ENCODE results near the gene ATXN1. TPM values are rescaled to one million over a fixed set of nuclear protein-coding genes. Genes with fewer than 3 reads are reported as not detected.

ATXN1 gene
- total RNA-seq, 2 donors from 2014 or later, result 121 to 135 TPM

- ATAC-seq, result no peak
- H3K9me3 ChIP-seq (ENCODE audit: control insufficient read depth, low read length, poor library complexity, severe bottlenecking), result no peaks in the 10 kb centered on the region
- Mint-ChIP-seq H3K27ac (no peak overlapping the region), H3K36me3 (ENCODE audit: low read depth) (peaks cover 5% of the 10 kb centered on the region), H3K27me3 (peaks cover 19% of the 10 kb centered on the region), H3K4me3 (no peak overlapping the region), H3K4me1 (peaks cover 6% of the 10 kb centered on the region)
- DNase-seq, result no peak
These were observed 15.2 kb upstream of the ATXN1 start for GRCh38 chr6:16776394-16777017.

DNA sequence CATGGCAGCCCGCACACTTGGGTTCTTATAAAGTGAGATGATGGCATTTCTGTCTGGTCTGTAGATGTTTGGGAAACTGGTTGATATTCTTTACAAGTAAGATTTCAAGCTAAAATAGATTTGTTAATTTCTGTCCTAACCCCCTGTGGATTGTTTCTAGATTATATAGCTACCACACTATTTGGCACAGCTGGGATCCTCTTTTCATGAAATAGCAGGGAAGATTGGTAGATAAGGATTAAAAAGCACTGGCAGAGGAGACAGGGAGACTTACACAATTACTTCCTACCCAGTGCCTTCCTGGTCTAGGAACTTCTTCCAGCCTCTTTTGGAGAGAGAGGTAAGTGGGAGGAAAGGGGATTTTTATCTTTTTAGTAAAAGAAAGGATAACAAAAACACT is 13.2 kb upstream of the ATXN1 start:
- no peak for DNase-seq
- peaks cover 5% of the 10 kb centered on the region for H3K36me3 Mint-ChIP-seq (ENCODE audit: low read depth)

DNA sequence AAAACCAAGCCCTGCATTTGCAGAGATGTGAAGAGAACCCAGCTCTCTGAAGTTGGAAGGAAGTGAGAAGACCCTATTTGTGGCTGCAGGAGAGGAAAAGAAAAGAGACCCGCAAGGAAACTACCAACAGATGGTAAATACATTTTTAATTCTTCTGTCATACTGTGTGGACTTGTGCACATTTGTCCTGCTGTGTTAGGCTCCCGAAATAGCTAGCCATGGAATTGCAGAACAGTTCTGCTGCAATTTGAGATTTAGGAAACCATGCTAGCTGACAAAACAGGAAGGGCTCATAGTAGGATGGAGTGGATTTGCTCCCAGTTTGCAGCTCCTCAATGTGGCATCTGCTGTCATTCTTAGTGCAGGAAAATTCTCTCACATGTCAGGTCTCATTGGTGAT is 12.1 kb upstream of the ATXN1 start:
- peaks cover 28% of the 10 kb centered on the region for H3K4me1 Mint-ChIP-seq
- H3K9me3 ChIP-seq (ENCODE audit: control insufficient read depth, low read length, poor library complexity, severe bottlenecking), result no peaks in the 10 kb centered on the region
- no peak overlapping the region for H3K27ac Mint-ChIP-seq
- H3K36me3 Mint-ChIP-seq (ENCODE audit: low read depth), result peaks cover 5% of the 10 kb centered on the region
- H3K27me3 Mint-ChIP-seq, result peaks cover 6% of the 10 kb centered on the region
- no peak for DNase-seq
- no peak overlapping the region for H3K4me3 Mint-ChIP-seq
- ATAC-seq, result no peak

More for the DNA sequence above, 13.2 kb upstream of the ATXN1 start:
- Mint-ChIP-seq H3K4me3 (no peak overlapping the region), H3K4me1 (peaks cover 19% of the 10 kb centered on the region), H3K27me3 (peaks cover 9% of the 10 kb centered on the region), H3K27ac (no peak overlapping the region)
- ATAC-seq, result no peak
- H3K9me3 ChIP-seq (ENCODE audit: control insufficient read depth, low read length, poor library complexity, severe bottlenecking), result no peaks in the 10 kb centered on the region

DNA sequence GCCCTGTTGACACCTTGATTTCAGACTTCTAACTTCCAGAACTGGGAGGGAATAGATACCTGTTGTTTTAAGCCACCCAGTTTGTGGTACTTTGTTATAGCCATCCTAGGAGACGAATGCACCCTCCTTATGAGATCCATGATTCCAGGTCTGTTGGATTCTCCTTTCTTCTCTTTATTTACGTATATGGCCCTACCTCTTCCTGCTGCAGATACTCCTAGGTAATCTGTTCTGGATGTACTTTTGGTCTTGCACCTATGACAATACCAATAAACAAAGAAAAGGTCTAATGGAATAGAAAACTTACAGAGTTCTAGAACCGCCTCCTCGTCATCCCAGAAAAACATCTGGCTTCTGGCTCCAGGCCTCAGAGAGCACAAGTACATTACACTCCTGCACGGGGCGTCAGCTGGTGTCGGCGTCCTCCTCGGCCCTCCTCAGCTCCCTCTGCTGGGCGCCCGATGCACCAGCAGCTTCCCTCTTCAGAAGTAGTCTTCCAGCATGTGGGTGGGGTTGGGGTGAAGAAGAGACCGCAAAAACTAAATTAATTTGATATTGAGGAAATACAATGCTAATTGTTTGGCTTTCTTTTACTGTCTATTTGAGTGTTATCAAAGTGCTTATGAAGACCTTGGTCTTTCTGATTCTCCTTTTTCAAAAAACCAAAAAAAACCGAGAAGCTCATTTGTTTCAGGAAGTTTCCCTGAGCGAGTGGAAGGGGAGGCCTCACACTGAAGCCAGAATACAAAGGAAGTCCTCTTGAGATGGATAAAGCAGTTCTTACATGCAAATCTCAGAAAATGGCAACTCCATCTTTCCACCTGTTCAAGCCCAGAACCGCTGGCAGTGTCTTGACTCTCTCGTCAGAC is 9.7 kb upstream of the ATXN1 start:
- H3K36me3 Mint-ChIP-seq (ENCODE audit: low read depth), result peaks cover 3% of the 10 kb centered on the region
- no peak overlapping the region for H3K27ac Mint-ChIP-seq
- DNase-seq, result peak; percentile 70 to 73 (median 73)
- no peaks in the 10 kb centered on the region for H3K9me3 ChIP-seq (ENCODE audit: control insufficient read depth, low read length, poor library complexity, severe bottlenecking)
- peak overlapping the region; percentile 66 for H3K4me3 Mint-ChIP-seq
- peak; percentile 96 for ATAC-seq
- no peaks in the 10 kb centered on the region for H3K27me3 Mint-ChIP-seq
- H3K4me1 Mint-ChIP-seq, result peaks cover 32% of the 10 kb centered on the region

- Mint-ChIP-seq H3K4me3 (no peak overlapping the region), H3K27ac (no peak overlapping the region)
These were observed 8.7 kb upstream of the ATXN1 start for GRCh38 chr6:16769986-16770376.

GRCh38 chr6:16769131-16769985 is 8.1 kb upstream of the ATXN1 start:
- H3K9me3 ChIP-seq (ENCODE audit: control insufficient read depth, low read length, poor library complexity, severe bottlenecking), result no peaks in the 10 kb centered on the region
- Mint-ChIP-seq H3K27ac (peak overlapping the region; percentile 41), H3K36me3 (ENCODE audit: low read depth) (peaks cover 3% of the 10 kb centered on the region), H3K4me3 (peak overlapping the region; percentile 21), H3K27me3 (no peaks in the 10 kb centered on the region), H3K4me1 (peaks cover 41% of the 10 kb centered on the region)
- ATAC-seq, result peak; percentile 73
- DNase-seq, result peak; percentile 9 to 47 (median 19)

More at GRCh38 chr6:16769986-16770376, 8.7 kb upstream of the ATXN1 start:
- peaks cover 35% of the 10 kb centered on the region for H3K4me1 Mint-ChIP-seq
- no peaks in the 10 kb centered on the region for H3K27me3 Mint-ChIP-seq
- ATAC-seq, result no peak
- H3K9me3 ChIP-seq (ENCODE audit: control insufficient read depth, low read length, poor library complexity, severe bottlenecking), result no peaks in the 10 kb centered on the region
- DNase-seq, result no peak
- H3K36me3 Mint-ChIP-seq (ENCODE audit: low read depth), result peaks cover 3% of the 10 kb centered on the region

GRCh38 chr6:16768477-16768830 is 7.2 kb upstream of the ATXN1 start:
- Mint-ChIP-seq H3K36me3 (ENCODE audit: low read depth) (peaks cover 3% of the 10 kb centered on the region), H3K27me3 (no peaks in the 10 kb centered on the region), H3K4me1 (peaks cover 47% of the 10 kb centered on the region), H3K4me3 (no peak overlapping the region), H3K27ac (peak overlapping the region; percentile 39)
- ATAC-seq, result no peak
- DNase-seq, result no peak
- no peaks in the 10 kb centered on the region for H3K9me3 ChIP-seq (ENCODE audit: control insufficient read depth, low read length, poor library complexity, severe bottlenecking)

GRCh38 chr6:16767765-16768476 is 6.7 kb upstream of the ATXN1 start:
- no peaks in the 10 kb centered on the region for H3K9me3 ChIP-seq (ENCODE audit: control insufficient read depth, low read length, poor library complexity, severe bottlenecking)
- Mint-ChIP-seq H3K27me3 (no peaks in the 10 kb centered on the region), H3K4me3 (no peak overlapping the region), H3K27ac (peak overlapping the region; percentile 39), H3K4me1 (peaks cover 49% of the 10 kb centered on the region), H3K36me3 (ENCODE audit: low read depth) (no peaks in the 10 kb centered on the region)
- no peak for ATAC-seq
- DNase-seq, result no peak

- no peak for DNase-seq
- no peak overlapping the region for H3K27ac Mint-ChIP-seq
- peaks cover 52% of the 10 kb centered on the region for H3K4me1 Mint-ChIP-seq
- no peaks in the 10 kb centered on the region for H3K9me3 ChIP-seq (ENCODE audit: control insufficient read depth, low read length, poor library complexity, severe bottlenecking)
- H3K27me3 Mint-ChIP-seq, result no peaks in the 10 kb centered on the region
- H3K4me3 Mint-ChIP-seq, result no peak overlapping the region
- ATAC-seq, result no peak
- no peaks in the 10 kb centered on the region for H3K36me3 Mint-ChIP-seq (ENCODE audit: low read depth)
These were observed 5.8 kb upstream of the ATXN1 start for GRCh38 chr6:16766836-16767745.

GRCh38 chr6:16766043-16766536 is 4.8 kb upstream of the ATXN1 start:
- Mint-ChIP-seq H3K27me3 (no peaks in the 10 kb centered on the region), H3K27ac (no peak overlapping the region), H3K4me1 (peaks cover 46% of the 10 kb centered on the region), H3K4me3 (no peak overlapping the region), H3K36me3 (ENCODE audit: low read depth) (peaks cover 2% of the 10 kb centered on the region)
- ATAC-seq, result no peak
- H3K9me3 ChIP-seq (ENCODE audit: control insufficient read depth, low read length, poor library complexity, severe bottlenecking), result no peaks in the 10 kb centered on the region
- no peak for DNase-seq

GRCh38 chr6:16765235-16765634 is 4.0 kb upstream of the ATXN1 start:
- H3K4me1 Mint-ChIP-seq, result peaks cover 44% of the 10 kb centered on the region
- no peak overlapping the region for H3K4me3 Mint-ChIP-seq
- H3K9me3 ChIP-seq (ENCODE audit: control insufficient read depth, low read length, poor library complexity, severe bottlenecking), result no peaks in the 10 kb centered on the region
- peak overlapping the region; percentile 99 for H3K27ac Mint-ChIP-seq
- ATAC-seq (no peak), DNase-seq (no peak)
- H3K36me3 Mint-ChIP-seq (ENCODE audit: low read depth), result peaks cover 4% of the 10 kb centered on the region
- H3K27me3 Mint-ChIP-seq, result no peaks in the 10 kb centered on the region
